Caco-2 (cell line): ENCODE measurements around the gene VTI1A. TPM values are rescaled to one million over a fixed set of nuclear protein-coding genes. Genes with fewer than 3 reads are reported as not detected.

Experiments used
- BruUV-seq: library from RNA; stranded (reverse); fragments of 400-500 nt; replicated peaks from 2 replicates; lab custom pipeline; 2021; lab: Mats Ljungman, UMichigan
- CTCF ChIA-PET: fragments of 300-600 bp; sonication (Branson Sonifier 250); formaldehyde crosslinking; loops from one replicate; lab custom pipeline; 2022; ENCODE audit warnings: antibody characterized with exemption; lab: Charles Lee
- POLR2A ChIA-PET: fragments of 300-600 bp; sonication (Branson Sonifier 250); formaldehyde crosslinking; loops from one replicate; lab custom pipeline; 2022; ENCODE audit warnings: antibody characterized with exemption; lab: Charles Lee
- DNase-seq, 2 experiments: peaks; one replicate each; pipeline versions ENCODE4 v3.0.0 to v3.0.0-alpha.2; 2020 to 2022
- H3K27me3 ChIP-seq: replicated peaks from 2 replicates; pipeline ENCODE4 v1.6.0; 2011; ENCODE audit warnings: low read length; ENCODE audit not compliant: control insufficient read depth, insufficient read depth
- H3K36me3 ChIP-seq: 2 replicates; pipeline ENCODE4 v1.5.1; 2011; ENCODE audit warnings: low read length; ENCODE audit not compliant: control insufficient read depth, insufficient read depth
- H3K4me1 ChIP-seq: fragments of 250-450 bp; sonication (Bioruptor Pico); 2 replicates; pipeline ENCODE4 v1.5.1; 2020; ENCODE audit warnings: mild to moderate bottlenecking
- H3K4me3 ChIP-seq: 2 replicates; pipeline ENCODE4 v1.5.1; 2011; ENCODE audit warnings: low read depth, mild to moderate bottlenecking, control low read depth, low read length
- H3K9me3 ChIP-seq: fragments of 250-450 bp; sonication (Bioruptor Pico); 2 replicates; pipeline ENCODE4 v1.5.1; 2020; ENCODE audit warnings: mild to moderate bottlenecking, moderate library complexity
- H3K27ac Mint-ChIP-seq: one replicate; pipeline ENCODE4 v1.8.0; 2022; ENCODE audit warnings: mixed read lengths; ENCODE audit not compliant: unreplicated experiment
- H3K27me3 Mint-ChIP-seq: one replicate; pipeline ENCODE4 v1.8.0; 2022; ENCODE audit warnings: mixed read lengths; ENCODE audit not compliant: insufficient read depth, unreplicated experiment
- H3K36me3 Mint-ChIP-seq: one replicate; pipeline ENCODE4 v1.8.0; 2022; ENCODE audit warnings: mild to moderate bottlenecking, mixed read lengths; ENCODE audit not compliant: insufficient read depth, unreplicated experiment
- H3K4me1 Mint-ChIP-seq: one replicate; pipeline ENCODE4 v1.8.0; 2022; ENCODE audit warnings: low read depth, mixed read lengths; ENCODE audit not compliant: unreplicated experiment
- H3K4me3 Mint-ChIP-seq: one replicate; pipeline ENCODE4 v1.8.0; 2022; ENCODE audit warnings: mild to moderate bottlenecking, moderate library complexity, mixed read lengths; ENCODE audit not compliant: unreplicated experiment
- H3K9me3 Mint-ChIP-seq: one replicate; pipeline ENCODE4 v1.8.0; 2022; ENCODE audit warnings: mixed read lengths; ENCODE audit not compliant: unreplicated experiment
- CTCF ChIP-seq, 2 experiments: fragments of 200-600 bp in 1 of 2; IDR thresholded peaks; 1 replicate in 1 of 2; 2 replicates in 1 of 2; pipeline versions ENCODE4 v1.5.1 to v1.8.0; 2011 to 2022; ENCODE audit warnings: antibody characterized with exemption in 1 of 2, control low read depth in 1 of 2, inconsistent platforms in 1 of 2, low read depth in 1 of 2, low read length in 1 of 2, mild to moderate bottlenecking in 1 of 2, moderate library complexity in 1 of 2; ENCODE audit not compliant: insufficient read depth in 1 of 2, severe bottlenecking in 1 of 2, unreplicated experiment in 1 of 2
- intact Hi-C: fragments of 100-400 bp; cut with micrococcal nuclease; formaldehyde crosslinking; loops from one replicate; pipeline ENCODE4 v1.10.0; 2022; ENCODE audit not compliant: unreplicated experiment
- total RNA-seq: library from RNA; stranded (reverse); gene quantifications from 2 replicates; pipeline ENCODE4 v1.2.3, GENCODE V29; 2022

The VTI1A gene
- total RNA-seq, 1 experiment from 2014 or later = 45.6 TPM

DNA sequence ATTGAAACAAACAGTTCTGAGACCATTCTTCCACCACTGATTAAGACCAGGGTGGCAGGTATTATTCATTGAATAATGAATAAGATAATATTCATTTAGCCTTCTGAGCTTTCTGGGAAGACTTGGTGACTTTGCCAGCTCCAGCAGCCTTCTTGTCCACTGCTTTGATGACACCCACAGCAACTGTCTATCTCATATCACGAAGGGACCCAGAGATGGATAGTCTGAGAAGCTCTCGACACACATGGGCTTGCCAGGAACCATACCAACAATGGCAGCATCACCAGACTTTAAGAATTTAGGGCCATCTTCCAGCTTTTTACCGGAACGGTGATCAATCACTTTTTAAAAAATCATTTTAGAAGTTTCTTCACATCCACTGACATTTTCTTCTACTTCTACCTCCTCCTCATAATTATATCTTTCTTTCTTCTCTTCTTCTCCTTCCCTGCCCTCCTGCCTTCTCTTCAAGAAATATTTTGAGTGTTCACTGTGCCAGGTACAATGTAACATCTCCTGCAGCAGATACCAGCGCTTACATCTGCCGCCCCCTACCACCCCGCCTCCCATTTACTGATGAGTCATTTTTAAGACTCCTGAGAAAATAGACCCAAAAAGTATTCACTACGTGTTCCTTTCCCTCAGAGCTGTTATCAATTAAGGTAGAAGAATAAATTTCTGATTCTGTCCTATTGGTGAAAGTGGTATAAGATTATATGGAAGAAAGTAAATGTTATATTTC is 101.7 kb downstream of the VTI1A start:
- CTCF ChIA-PET = no interaction called here
- POLR2A ChIA-PET = no interaction called here
- H3K36me3 Mint-ChIP-seq = no peaks in the 10 kb centered on the region
- intact Hi-C loops = no loop called here
- H3K27me3 Mint-ChIP-seq = no peaks in the 10 kb centered on the region
- no peak for DNase-seq
- no peaks in the 10 kb centered on the region for H3K9me3 Mint-ChIP-seq
- TF ChIP-seq CTCF (IDR thresholded peaks at IDR 0.05; ENCODE audit: insufficient read depth in 1 of 2, low read depth in 1 of 2, low read length in 1 of 2, severe bottlenecking in 1 of 2, unreplicated experiment in 1 of 2) = no peak
- Histone ChIP-seq H3K9me3 (no peaks in the 10 kb centered on the region), H3K4me3 (no peak overlapping the region), H3K27me3 (no peaks in the 10 kb centered on the region), H3K4me1 (no peaks in the 10 kb centered on the region), H3K36me3 (no peaks in the 10 kb centered on the region; the same call in 1 of the 2 replicates)
- H3K4me3 Mint-ChIP-seq = no peak overlapping the region
- H3K4me1 Mint-ChIP-seq = peaks cover 7% of the 10 kb centered on the region
- no TSS peak for BruUV-seq
- no peak overlapping the region for H3K27ac Mint-ChIP-seq

GRCh38 chr10:112552593-112553110 is 105.6 kb downstream of the VTI1A start:
- H3K4me3 ChIP-seq = no peak overlapping the region
- POLR2A ChIA-PET = no interaction called here
- intact Hi-C loops = no loop called here
- no peaks in the 10 kb centered on the region for H3K9me3 ChIP-seq
- Mint-ChIP-seq H3K36me3 (no peaks in the 10 kb centered on the region), H3K9me3 (no peaks in the 10 kb centered on the region), H3K4me3 (no peak overlapping the region), H3K27me3 (no peaks in the 10 kb centered on the region), H3K27ac (no peak overlapping the region), H3K4me1 (peaks cover 7% of the 10 kb centered on the region)
- CTCF ChIA-PET = no interaction called here
- no peak for DNase-seq
- no peak for TF ChIP-seq CTCF (IDR thresholded peaks at IDR 0.05; ENCODE audit: insufficient read depth in 1 of 2, low read depth in 1 of 2, low read length in 1 of 2, severe bottlenecking in 1 of 2, unreplicated experiment in 1 of 2)
- BruUV-seq = no TSS peak
- H3K4me1 ChIP-seq = no peaks in the 10 kb centered on the region
- no peaks in the 10 kb centered on the region for H3K27me3 ChIP-seq
- H3K36me3 ChIP-seq = no peaks in the 10 kb centered on the region

DNA sequence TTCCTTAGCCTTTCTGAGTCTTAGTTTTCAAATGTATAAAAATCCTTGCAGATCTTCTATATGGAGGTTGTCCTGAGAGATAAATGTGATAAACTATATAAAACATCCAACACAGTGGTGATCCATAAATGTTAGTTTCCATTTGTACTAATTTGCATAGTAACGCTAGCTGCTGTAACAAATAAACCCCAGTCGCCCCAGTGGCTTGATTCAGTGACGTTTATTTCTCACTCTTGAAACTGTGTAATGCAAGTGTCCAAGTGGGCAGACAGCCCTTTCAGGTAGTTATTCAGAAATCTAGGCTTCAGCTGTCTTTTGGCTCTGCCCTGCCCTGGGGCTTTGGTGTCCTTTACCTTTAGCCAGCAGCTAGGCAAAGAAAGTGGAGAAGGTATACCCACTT is 106.3 kb downstream of the VTI1A start:
- CTCF ChIA-PET = no interaction called here

More for the DNA sequence above, 106.3 kb downstream of the VTI1A start:
- H3K4me1 ChIP-seq = no peaks in the 10 kb centered on the region
- POLR2A ChIA-PET = no interaction called here
- H3K36me3 Mint-ChIP-seq = no peaks in the 10 kb centered on the region
- H3K4me3 Mint-ChIP-seq = no peak overlapping the region
- H3K4me1 Mint-ChIP-seq = peaks cover 7% of the 10 kb centered on the region
- no peaks in the 10 kb centered on the region for H3K27me3 ChIP-seq
- no peak for DNase-seq
- BruUV-seq = no TSS peak
- no peak overlapping the region for H3K27ac Mint-ChIP-seq
- no peaks in the 10 kb centered on the region for H3K9me3 Mint-ChIP-seq
- intact Hi-C loops = no loop called here
- no peaks in the 10 kb centered on the region for H3K36me3 ChIP-seq
- no peaks in the 10 kb centered on the region for H3K9me3 ChIP-seq
- no peak overlapping the region for H3K4me3 ChIP-seq
- no peak for TF ChIP-seq CTCF (IDR thresholded peaks at IDR 0.05; ENCODE audit: insufficient read depth in 1 of 2, low read depth in 1 of 2, low read length in 1 of 2, severe bottlenecking in 1 of 2, unreplicated experiment in 1 of 2)
- no peaks in the 10 kb centered on the region for H3K27me3 Mint-ChIP-seq
